D721Med (cell line): ENCODE results near the gene YY1.
"Not testable (repeated sequence)": the region's sequence is repeated elsewhere in the genome, so short reads cannot be mapped to it uniquely, and the experiment has no call there.

Experiments
- DNase-seq: peaks from one replicate; pipeline ENCODE4 v3.0.0; 2011; ENCODE audit warnings: low spot score; ENCODE audit not compliant: insufficient read length
- FAIRE-seq: peaks from 2 replicates; lab custom pipeline; 2011; peaks lifted over from hg19 to GRCh38; lab: Jason Lieb, UNC
- CTCF ChIP-seq: IDR thresholded peaks from 2 replicates; pipeline ENCODE4 v1.5.1; 2012; ENCODE audit warnings: mild to moderate bottlenecking, control low read depth; ENCODE audit not compliant: insufficient read depth; ENCODE audit errors: missing control alignments

YY1 gene

GRCh38 chr14:100285913-100286400, 47.0 kb downstream of the YY1 start:
- FAIRE-seq = no peak
- no peak for TF ChIP-seq CTCF

GRCh38 chr14:100286484-100287191, 47.7 kb downstream of the YY1 start:
- no peak for FAIRE-seq
- no peak for TF ChIP-seq CTCF

More at GRCh38 chr14:100285913-100286400, 47.0 kb downstream of the YY1 start:
- no peak for DNase-seq

GRCh38 chr14:100287202-100287997, 48.5 kb downstream of the YY1 start:
- DNase-seq = no peak
- no peak for TF ChIP-seq CTCF
- FAIRE-seq = no peak

More at GRCh38 chr14:100286484-100287191, 47.7 kb downstream of the YY1 start:
- no peak for DNase-seq

- FAIRE-seq = not testable (repeated sequence)
Measured at GRCh38 chr14:100287998-100288295, 49.0 kb downstream of the YY1 start.

GRCh38 chr14:100288382-100289185, 49.6 kb downstream of the YY1 start:
- FAIRE-seq (no peak), DNase-seq (no peak)

More at GRCh38 chr14:100287998-100288295, 49.0 kb downstream of the YY1 start:
- not testable (repeated sequence) for DNase-seq

GRCh38 chr14:100289916-100290606, 51.1 kb downstream of the YY1 start:
- TF ChIP-seq CTCF = no peak
- no peak for FAIRE-seq
- DNase-seq = no peak

More at GRCh38 chr14:100288382-100289185, 49.6 kb downstream of the YY1 start:
- TF ChIP-seq CTCF = no peak
